ENCODE data around the gene UNC119B. TPM values are rescaled to one million over a fixed set of nuclear protein-coding genes. Genes with fewer than 3 reads are reported as not detected.

UNC119B gene
- total and polyA plus RNA-seq, 2 of the 4 experiments (the other 2 are of a cell fraction), result 8.4 to 21.6 TPM

GRCh38 chr12:120668091-120668867 lies 42.0 kb upstream of the UNC119B start:
- H3K36me3 ChIP-seq (ENCODE audit: control insufficient read depth, insufficient read depth, low read length), result no peaks in the 10 kb centered on the region
- H3K4ac ChIP-seq (ENCODE audit: low read depth, low read length), result no peak overlapping the region
- H2BK20ac ChIP-seq (ENCODE audit: low read depth, low read length), result no peak overlapping the region
- no peak overlapping the region for H2BK5ac ChIP-seq (ENCODE audit: low read depth, low read length, poor library complexity, severe bottlenecking)
- no peak overlapping the region for H3K9ac ChIP-seq (ENCODE audit: low read depth, low read length)
- no peaks in the 10 kb centered on the region for H3K4me1 ChIP-seq (ENCODE audit: control insufficient read depth, insufficient read depth, low read length)
- no peak overlapping the region for H2AK9ac ChIP-seq (replicated peaks; ENCODE audit: low read depth, low read length, poor library complexity)
- CTCF ChIA-PET, result interaction anchor here (1.0 kb wide), 1 partner anchor 20 kb away, joined by 4 read pairs; no protein-coding TSS in a partner anchor
- no peak overlapping the region for H2AK5ac ChIP-seq (ENCODE audit: low read depth, low read length)
- ATAC-seq (ENCODE audit: low read depth) (no peak), DNase-seq (no peak)
- no peaks in the 10 kb centered on the region for H3K9me1 ChIP-seq (ENCODE audit: insufficient read depth, low read length)
- no peak overlapping the region for H3K56ac ChIP-seq (ENCODE audit: extremely low read depth, insufficient read depth, low read length)
- dilution Hi-C loops (cut with HindIII; ENCODE audit: low sequenced_read_pairs, unreplicated experiment), result no loop called here
- H3K79me1 ChIP-seq (ENCODE audit: low read depth in 1 of 2, low read length in 2 of 2), result no peaks in the 10 kb centered on the region
- H4K91ac ChIP-seq (ENCODE audit: insufficient read depth, low read depth, low read length), result no peak overlapping the region
- no peak overlapping the region for H3K27ac ChIP-seq (ENCODE audit: insufficient read depth, low read length)
- no peaks in the 10 kb centered on the region for H4K20me1 ChIP-seq (ENCODE audit: insufficient read depth, low read length)
- H3K4me3 ChIP-seq (ENCODE audit: insufficient read depth, low read depth, low read length), result no peak overlapping the region
- H3K9me3 ChIP-seq (ENCODE audit: control insufficient read depth, insufficient read depth, low read length), result no peaks in the 10 kb centered on the region
- intact Hi-C loops (cut with micrococcal nuclease), result no loop called here
- no peak overlapping the region for H3K18ac ChIP-seq (ENCODE audit: low read depth, low read length)
- no peak overlapping the region for H2BK120ac ChIP-seq (ENCODE audit: low read depth, low read length)
- in situ Hi-C loops (cut with MboI; ENCODE audit: low sequenced_read_pairs), result no loop called here
- H2AFZ ChIP-seq (replicated peaks; ENCODE audit: low read length, poor library complexity), result no peak overlapping the region
- no peak overlapping the region for H4K8ac ChIP-seq (ENCODE audit: low read depth in 2 of 2, low read length in 2 of 2)
- WGBS, 2 experiments (ENCODE audit: extremely low coverage in 2 of 2, insufficient read length in 1 of 2), result 82% methylated on average over 18 of the region's 20 CpGs; no CpG with 5 or more reads in 1 of the 2 experiments
- POLR2A ChIA-PET (ENCODE audit: unreplicated experiment), result no interaction called here
- H4K5ac ChIP-seq (ENCODE audit: low read depth, low read length), result no peak overlapping the region
- no peak overlapping the region for H2BK15ac ChIP-seq (ENCODE audit: low read depth, low read length)
- TF ChIP-seq MAFK (IDR thresholded peaks at IDR 0.05; ENCODE audit: low read depth, low read length), result no peak
- TF ChIP-seq CTCF (conservative IDR thresholded peaks at IDR 0.05; ENCODE audit: low read depth, low read length), result no peak
- no peak for TF ChIP-seq RFX5 (IDR thresholded peaks at IDR 0.05; ENCODE audit: low read depth, low read length)
- TF ChIP-seq MAZ (IDR thresholded peaks at IDR 0.05; ENCODE audit: borderline replicate concordance, low read depth, low read length), result no peak
- no peak for TF ChIP-seq USF2 (IDR thresholded peaks at IDR 0.05; ENCODE audit: low read depth, low read length)
- TF ChIP-seq RAD21 (IDR thresholded peaks at IDR 0.05; ENCODE audit: low read length), result no peak
- no peak for TF ChIP-seq BHLHE40 (IDR thresholded peaks at IDR 0.05; ENCODE audit: low read depth, low read length)
- TF ChIP-seq MXI1 (IDR thresholded peaks at IDR 0.05; ENCODE audit: borderline replicate concordance, low read depth, low read length), result no peak
- TF ChIP-seq CHD1 (IDR thresholded peaks at IDR 0.05; ENCODE audit: low read depth, low read length), result no peak
- no peak for TF ChIP-seq ELK1 (IDR thresholded peaks at IDR 0.05; ENCODE audit: borderline replicate concordance, low read depth, low read length)
- no peak for TF ChIP-seq CEBPB (IDR thresholded peaks at IDR 0.05; ENCODE audit: low read depth, low read length)
- TF ChIP-seq NFE2L2 (IDR thresholded peaks at IDR 0.05; ENCODE audit: low read depth, low read length), result no peak
- no peak for TF ChIP-seq POLR2A (IDR thresholded peaks at IDR 0.05; ENCODE audit: low read depth, low read length)
- no peak for TF ChIP-seq FOS (IDR thresholded peaks at IDR 0.05; ENCODE audit: low read depth, low read length)
- TF ChIP-seq RCOR1 (IDR thresholded peaks at IDR 0.05; ENCODE audit: insufficient replicate concordance, low read length), result no peak
- no peak for TF ChIP-seq SMC3 (IDR thresholded peaks at IDR 0.05; ENCODE audit: low read depth, low read length)
- BruUV-seq (replicated peaks), result no TSS peak
- H3K4me2 ChIP-seq (ENCODE audit: low read depth, low read length), result no peak overlapping the region
- H3K27me3 ChIP-seq (ENCODE audit: control insufficient read depth, insufficient read depth, low read length), result peaks cover 17% of the 10 kb centered on the region
- H3K14ac ChIP-seq (replicated peaks; ENCODE audit: low read depth, low read length), result no peak overlapping the region
- H3K23ac ChIP-seq (ENCODE audit: low read depth, low read length), result no peak overlapping the region

Measured in IMR-90 (cell line).